IPS-NIHi11 (cell line): Measurements from ENCODE around the gene ZIC3.
A peak's percentile ranks its signal among the peaks of the same experiment; 100 is the strongest.
"Not testable (repeated sequence)": the region's sequence is repeated elsewhere in the genome, so short reads cannot be mapped to it uniquely, and the experiment has no call there.

Experiments
- DNase-seq: peaks from one replicate; pipeline ENCODE4 v3.0.0; 2012; ENCODE audit warnings: mixed read lengths, low spot score

ZIC3 gene

GRCh38 chrX:137565921-137566745 is at the start of gene ZIC3:
TSS of gene ZIC3 (plus strand) at chrX:137566127. CDS start at chrX:137566692, 565 bp downstream.
- peak; percentile 73 for DNase-seq

DNA sequence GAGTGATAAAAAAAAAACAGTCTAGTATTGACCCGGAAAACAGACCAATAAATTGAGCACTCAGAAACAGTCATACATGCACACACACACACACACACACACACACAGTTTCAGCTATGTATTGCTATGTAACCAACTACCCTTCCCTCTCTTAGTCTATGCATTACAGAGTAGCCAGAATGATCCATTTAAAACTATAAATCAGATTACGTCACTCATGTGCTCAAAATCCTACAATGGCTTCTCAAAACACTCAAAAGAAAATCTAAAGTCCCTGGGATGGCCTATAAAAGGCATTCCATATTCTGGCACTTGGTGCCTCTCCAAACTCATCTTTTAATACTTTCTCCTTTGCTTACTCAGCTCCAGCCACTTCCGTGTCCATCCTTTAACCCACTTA is 46.5 kb upstream of the ZIC3 start:
- DNase-seq = no peak

DNA sequence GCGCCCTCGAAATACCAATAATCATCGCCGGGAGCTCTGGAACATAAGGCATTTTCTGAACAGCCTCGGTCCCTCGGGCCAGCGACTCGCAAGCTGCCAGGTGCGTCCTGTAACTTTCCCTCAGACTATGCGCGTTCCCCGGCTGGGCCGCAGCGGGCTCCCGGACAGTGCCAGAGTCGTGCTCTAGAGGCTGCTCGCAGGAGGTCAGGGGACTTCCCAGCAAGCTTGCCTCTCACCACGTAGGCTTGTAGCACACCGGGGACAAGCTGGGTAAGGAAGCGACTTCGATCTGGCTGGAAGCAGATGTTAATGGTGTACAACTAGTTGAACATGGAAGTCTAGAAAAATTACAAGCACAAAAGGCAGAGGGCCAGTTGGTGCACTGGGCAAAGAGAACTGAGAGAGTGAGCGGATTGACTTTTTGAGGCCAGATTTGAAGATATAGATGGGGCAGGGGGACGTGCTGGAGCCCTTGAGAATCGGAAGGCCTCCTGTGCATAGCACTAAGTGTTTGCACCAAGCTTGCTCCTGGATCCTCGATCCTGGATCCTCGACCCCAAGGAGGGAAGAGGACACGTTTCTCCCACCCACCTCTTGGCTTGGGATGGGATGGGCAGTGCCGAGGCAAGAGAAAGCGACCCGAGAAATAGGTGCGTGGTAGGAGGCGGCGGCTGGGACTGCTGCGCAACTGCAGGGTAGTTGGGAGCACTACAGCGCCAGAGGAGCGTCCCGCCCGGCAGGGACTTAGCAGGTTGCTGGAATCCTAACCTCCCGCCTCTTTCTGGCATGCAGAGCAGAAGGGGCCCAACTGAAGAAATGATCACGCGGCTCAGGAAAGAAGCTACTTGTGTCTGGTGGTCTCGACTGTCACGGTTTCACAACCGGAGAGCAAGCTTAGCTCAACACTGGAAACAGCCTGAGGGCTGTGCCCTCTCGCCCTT is 19.9 kb upstream of the ZIC3 start:
- no peak for DNase-seq

GRCh38 chrX:137547291-137547690 is 18.6 kb upstream of the ZIC3 start:
- no peak for DNase-seq

DNA sequence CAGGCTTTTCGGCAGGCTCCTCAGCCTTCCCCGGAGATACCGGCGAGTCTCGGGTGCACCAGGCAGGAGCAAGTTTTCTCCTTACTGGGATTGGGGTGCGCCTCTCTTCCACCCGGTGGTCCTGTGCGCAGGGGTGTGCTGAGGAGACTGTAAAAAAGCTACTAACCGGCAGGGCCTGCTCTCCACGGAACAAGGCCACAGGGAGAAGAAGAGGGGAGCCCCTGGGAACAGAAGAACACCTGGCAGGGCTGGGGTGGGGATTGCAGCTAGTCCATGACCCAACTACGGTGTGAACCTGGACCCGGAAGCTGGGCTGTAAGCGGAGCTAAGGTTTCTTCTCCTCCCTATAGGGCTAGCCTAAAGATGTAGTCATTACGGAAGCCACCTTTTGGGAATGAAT is 17.7 kb upstream of the ZIC3 start:
- no peak for DNase-seq

- DNase-seq = no peak
Measured at GRCh38 chrX:137549073-137549472, 16.9 kb upstream of the ZIC3 start.

DNA sequence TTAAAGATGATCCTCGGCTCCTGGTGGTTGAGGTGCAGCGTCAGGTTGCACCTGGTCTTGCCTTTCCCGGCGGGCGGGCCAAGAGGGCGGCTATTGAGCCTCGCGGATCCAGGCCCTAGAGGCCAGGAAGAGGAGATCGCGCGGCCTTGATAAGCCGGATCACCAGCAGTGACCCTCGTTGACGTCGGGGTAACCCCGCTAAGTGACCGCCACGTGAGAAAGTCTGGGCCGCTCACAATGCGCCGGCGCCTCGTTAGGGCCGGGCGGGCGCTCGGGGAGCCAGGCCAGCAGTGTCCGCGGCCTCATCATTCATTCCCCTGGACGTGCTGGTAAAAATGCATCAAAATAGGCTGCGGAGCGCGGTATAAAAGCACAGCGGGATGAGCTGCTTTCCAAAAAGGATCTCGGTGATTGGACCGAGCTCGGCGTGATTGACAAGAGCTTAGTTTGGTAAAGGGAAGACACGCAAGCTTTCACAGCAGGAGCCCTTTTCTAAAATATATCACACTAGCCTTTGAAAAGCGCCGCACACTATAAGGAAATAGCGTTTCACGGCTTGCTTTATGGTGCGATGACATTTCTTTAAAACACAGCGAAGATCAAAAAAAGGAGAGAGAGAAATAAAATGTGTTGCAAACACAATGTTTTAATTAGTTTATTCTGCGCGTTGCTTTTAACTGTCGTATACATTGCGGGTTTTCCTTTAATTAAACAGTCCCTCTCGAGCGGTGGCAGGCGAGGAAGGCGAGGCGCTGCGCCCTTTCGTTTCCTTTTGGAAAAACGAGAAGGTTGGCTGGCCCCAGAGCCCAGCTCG is 15.9 kb upstream of the ZIC3 start:
- no peak for DNase-seq

GRCh38 chrX:137550665-137551261 is 15.2 kb upstream of the ZIC3 start:
- no peak for DNase-seq

- not testable (repeated sequence) for DNase-seq
Measured at GRCh38 chrX:137552098-137552497, 13.8 kb upstream of the ZIC3 start.

DNA sequence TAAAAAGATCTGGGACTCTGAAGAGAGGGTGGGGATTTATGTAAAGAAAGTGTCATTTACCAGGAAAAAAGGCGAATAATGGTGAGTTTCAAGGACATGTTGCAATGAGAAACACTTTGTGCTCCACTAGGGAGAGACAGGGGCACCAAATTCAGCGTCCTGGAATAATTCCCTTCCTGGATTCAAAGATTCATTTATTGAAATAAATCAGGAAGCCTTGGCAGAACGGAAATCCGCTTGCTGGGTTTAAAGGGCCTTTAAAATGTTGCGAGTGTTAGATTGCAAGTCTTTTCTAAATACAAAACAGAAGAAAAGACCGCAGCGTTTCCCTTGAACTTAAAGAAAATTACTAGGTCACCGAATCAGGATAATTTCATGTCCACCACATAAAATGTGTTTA is 3.8 kb upstream of the ZIC3 start:
- DNase-seq = no peak

DNA sequence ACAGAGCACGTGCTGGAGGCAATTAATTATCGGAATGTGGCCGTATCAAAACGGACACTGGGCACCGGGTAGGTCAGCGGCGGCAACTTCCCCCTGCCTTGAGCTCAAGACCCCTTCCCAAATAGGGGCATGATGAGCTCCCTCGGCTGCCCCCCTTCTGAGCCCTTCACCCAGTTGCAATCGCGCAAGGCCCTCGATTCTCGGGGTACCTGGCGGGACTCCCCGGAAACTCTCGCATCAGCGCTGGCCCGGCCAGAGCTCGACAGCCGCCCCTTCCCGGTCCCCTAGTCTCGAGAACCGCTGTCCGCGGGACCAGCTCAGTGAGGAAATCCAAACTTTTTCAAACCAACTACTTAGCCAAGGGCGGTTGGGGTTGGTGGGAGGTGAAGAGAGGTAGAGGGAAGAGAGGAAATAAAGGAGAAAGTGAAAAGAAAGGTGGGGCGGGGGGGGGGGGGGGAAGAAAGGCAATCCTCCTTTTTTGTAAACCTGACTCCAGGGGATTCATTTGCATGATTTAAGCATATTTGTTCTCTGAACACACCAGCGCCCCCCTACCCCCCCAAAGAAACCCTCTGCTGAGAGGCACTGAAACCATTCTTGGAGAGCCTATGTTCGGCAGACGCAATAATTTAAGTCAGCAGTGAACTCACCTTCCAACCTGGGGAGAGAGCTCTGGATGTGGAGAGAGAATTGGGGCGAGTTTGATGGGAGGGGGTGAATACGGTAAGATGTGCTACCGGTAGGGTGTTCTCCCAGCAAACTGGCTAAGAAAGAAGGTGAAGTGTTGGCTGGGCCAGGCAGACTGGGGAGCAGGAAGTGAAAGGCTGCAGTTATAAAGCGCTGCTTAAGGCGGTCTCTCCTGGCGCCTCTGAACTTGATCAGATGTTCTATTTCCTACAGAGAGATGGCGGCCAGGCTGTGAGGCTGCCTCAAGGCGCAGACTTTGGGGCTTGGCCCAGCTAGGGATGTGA is 2.0 kb upstream of the ZIC3 start:
- no peak for DNase-seq

GRCh38 chrX:137565318-137565904 is 516 bp upstream of the ZIC3 start:
- DNase-seq = no peak

- no peak for DNase-seq
Measured at GRCh38 chrX:137566746-137567679, 1.1 kb downstream of the ZIC3 start.

GRCh38 chrX:137567682-137568232 is 1.8 kb downstream of the ZIC3 start:
- DNase-seq = no peak

DNA sequence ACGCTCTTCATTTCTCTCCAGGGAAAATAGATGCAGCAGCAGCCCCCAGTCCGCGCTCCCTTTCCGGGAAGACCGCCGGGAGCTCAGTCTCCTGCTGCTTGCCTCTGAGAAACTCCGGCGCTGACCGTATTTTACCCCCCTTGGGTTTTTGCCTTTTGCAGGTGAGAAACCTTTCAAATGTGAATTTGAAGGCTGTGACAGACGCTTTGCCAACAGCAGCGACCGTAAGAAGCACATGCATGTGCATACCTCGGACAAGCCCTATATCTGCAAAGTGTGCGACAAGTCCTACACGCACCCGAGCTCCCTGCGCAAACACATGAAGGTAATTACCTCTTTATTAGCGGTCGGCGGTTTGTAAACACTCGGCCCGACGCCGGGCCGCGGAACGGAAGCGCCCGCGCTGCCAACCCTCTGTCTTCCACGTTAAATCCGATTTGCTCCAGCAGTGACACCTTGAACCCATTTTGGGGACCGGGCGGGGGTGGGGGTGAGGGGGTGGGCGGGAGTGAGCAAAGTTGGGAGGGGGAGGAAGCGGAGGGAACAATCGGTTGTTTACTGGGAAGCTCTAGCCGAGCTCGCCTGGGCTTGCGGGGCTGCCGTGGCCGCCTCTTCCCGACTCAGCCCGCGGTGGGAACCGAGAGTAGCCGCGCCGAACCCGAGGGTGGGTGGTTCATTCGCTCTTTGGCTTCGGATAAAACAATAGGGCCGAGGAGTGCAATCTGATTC is 3.0 kb downstream of the ZIC3 start:
- DNase-seq = no peak

- no peak for DNase-seq
Measured at GRCh38 chrX:137569470-137569891, 3.6 kb downstream of the ZIC3 start.

DNA sequence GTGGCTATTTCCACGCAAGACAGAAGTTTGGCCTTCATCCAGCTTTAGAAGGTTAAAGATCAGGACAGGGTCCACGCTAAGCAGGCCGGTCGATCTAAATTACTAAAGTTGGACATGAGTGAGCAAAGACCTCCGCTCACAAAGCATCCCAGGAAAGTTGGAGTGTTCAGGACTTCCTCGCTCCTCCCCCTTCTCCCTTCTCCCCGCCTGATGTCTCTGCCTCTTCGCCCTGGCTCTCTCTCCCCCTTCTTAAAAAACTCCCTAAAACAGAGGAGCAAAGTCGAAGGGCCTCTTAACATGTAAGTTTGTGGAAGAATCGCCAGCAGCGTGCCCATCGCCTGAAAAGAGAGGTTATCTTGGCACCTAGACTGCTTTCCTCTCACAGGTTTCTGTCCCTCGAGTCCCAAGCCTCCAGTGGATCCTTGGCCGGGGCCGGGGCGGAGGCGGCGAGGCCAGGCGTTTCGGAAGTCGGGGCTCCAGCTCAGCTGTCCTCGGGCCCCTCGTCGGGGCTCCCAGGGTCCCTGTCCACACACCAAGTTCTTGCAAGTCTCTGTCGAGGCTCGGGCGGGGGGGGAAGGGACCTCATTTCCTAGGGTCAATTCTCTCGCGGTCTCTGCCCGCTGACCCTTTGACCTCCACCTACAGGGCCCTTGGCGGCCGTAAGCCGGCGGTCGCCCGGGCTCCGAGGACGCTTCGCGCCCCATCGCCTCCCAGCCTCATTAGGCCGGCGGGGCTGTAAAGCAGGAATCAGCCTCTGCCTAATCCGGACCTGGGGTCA is 7.6 kb downstream of the ZIC3 start:
- no peak for DNase-seq
